H1 (cell line): Measurements from ENCODE around the gene EVPLL. TPM values are rescaled to one million over a fixed set of nuclear protein-coding genes. Genes with fewer than 3 reads are reported as not detected.
"Not testable (repeated sequence)": the region's sequence is repeated elsewhere in the genome, so short reads cannot be mapped to it uniquely, and the experiment has no call there.

Source experiments
- CTCF ChIA-PET: fragments of 300-600 bp; sonication (Branson Sonifier 250); formaldehyde crosslinking; loops from one replicate; lab custom pipeline; 2021; ENCODE audit not compliant: partially characterized antibody; lab: Charles Lee
- POLR2A ChIA-PET: fragments of 300-600 bp; sonication (Branson Sonifier 250); formaldehyde crosslinking; loops from one replicate; lab custom pipeline; 2021; ENCODE audit warnings: inconsistent platforms; ENCODE audit not compliant: partially characterized antibody; lab: Charles Lee
- DNase-seq, 2 experiments: peaks; one replicate each; pipeline versions ENCODE4 v3.0.0 to v3.0.0-alpha.2; 2010 to 2022; ENCODE audit warnings: low spot score in 2 of 2, low read depth in 1 of 2, mixed read lengths in 1 of 2
- FAIRE-seq: peaks from 2 replicates; lab custom pipeline; 2011; peaks lifted over from hg19 to GRCh38; lab: Jason Lieb, UNC
- H2AFZ ChIP-seq: 2 replicates; pipeline ENCODE4 v1.8.1; 2012; ENCODE audit warnings: low read length, inconsistent platforms
- H2AK5ac ChIP-seq: 2 replicates; pipeline ENCODE4 v1.6.1; 2013; ENCODE audit warnings: low read depth, low read length
- H2BK120ac ChIP-seq: replicated peaks from 2 replicates; pipeline ENCODE3; 2013; ENCODE audit warnings: low read depth, low read length, inconsistent platforms
- H2BK12ac ChIP-seq: 2 replicates; pipeline ENCODE4 v1.6.1; 2013; ENCODE audit warnings: low read depth, low read length
- H2BK15ac ChIP-seq: 2 replicates; pipeline ENCODE4 v1.6.1; 2013; ENCODE audit warnings: low read length
- H2BK20ac ChIP-seq: 2 replicates; pipeline ENCODE4 v1.6.1; 2013; ENCODE audit warnings: low read length
- H2BK5ac ChIP-seq: 2 replicates; pipeline ENCODE4 v1.6.1; 2013; ENCODE audit warnings: low read depth, low read length
- H3K14ac ChIP-seq: 2 replicates; pipeline ENCODE4 v1.6.1; 2013; ENCODE audit warnings: inconsistent platforms; ENCODE audit not compliant: insufficient read length
- H3K18ac ChIP-seq: 2 replicates; pipeline ENCODE4 v1.6.1; 2013; ENCODE audit warnings: low read length; ENCODE audit errors: extremely low read depth
- H3K23ac ChIP-seq: 2 replicates; pipeline ENCODE4 v1.6.1; 2013; ENCODE audit warnings: inconsistent platforms; ENCODE audit not compliant: insufficient read length
- H3K23me2 ChIP-seq: 2 replicates; pipeline ENCODE4 v1.6.1; 2013; ENCODE audit warnings: low read depth, low read length
- H3K27ac ChIP-seq: 2 replicates; pipeline ENCODE4 v1.6.1; 2011; ENCODE audit warnings: low read depth, low read length, inconsistent platforms
- H3K27me3 ChIP-seq, 4 experiments: replicated peaks in 1 of 4; 1 replicate in 1 of 4; 2 replicates in 3 of 4; pipeline versions ENCODE4 v1.6.1 to v1.8.1; 2011 to 2013; ENCODE audit warnings: low read length in 3 of 4, mild to moderate bottlenecking in 3 of 4, inconsistent platforms in 2 of 4, mixed read lengths in 2 of 4, moderate library complexity in 1 of 4; ENCODE audit not compliant: control insufficient read depth in 3 of 4, insufficient read depth in 3 of 4; ENCODE audit errors: extremely low read depth in 1 of 4
- H3K36me3 ChIP-seq, 4 experiments: 2 replicates each; pipeline versions ENCODE4 v1.6.1 to v1.8.1; 2011 to 2013; ENCODE audit warnings: mild to moderate bottlenecking in 4 of 4, low read length in 3 of 4, moderate library complexity in 2 of 4, control low read depth in 1 of 4, inconsistent platforms in 1 of 4; ENCODE audit not compliant: insufficient read depth in 4 of 4, control insufficient read depth in 2 of 4
- H3K4ac ChIP-seq: replicated peaks from 2 replicates; pipeline ENCODE3; 2013; ENCODE audit warnings: low read length, low read depth, mixed read lengths, inconsistent platforms; ENCODE audit not compliant: insufficient read length
- H3K4me1 ChIP-seq, 4 experiments: replicated peaks in 1 of 4; 1 replicate in 1 of 4; 2 replicates in 3 of 4; pipeline versions ENCODE4 v1.6.1 to v1.8.1; 2011 to 2013; ENCODE audit warnings: low read length in 3 of 4, inconsistent platforms in 2 of 4, mixed read lengths in 1 of 4; ENCODE audit not compliant: insufficient read depth in 4 of 4, control insufficient read depth in 3 of 4
- H3K4me2 ChIP-seq, 2 experiments: 2 replicates each; pipeline versions ENCODE4 v1.6.1 to v1.8.1; 2011 to 2013; ENCODE audit warnings: low read depth in 2 of 2, low read length in 2 of 2, control low read depth in 1 of 2, inconsistent platforms in 1 of 2, mild to moderate bottlenecking in 1 of 2; ENCODE audit not compliant: insufficient read depth in 1 of 2
- H3K4me3 ChIP-seq, 4 experiments: fragments of 200-600, 300-600 bp in 1 of 4; sonication (generic), shearing (Covaris generic), sonication (Bioruptor Twin) in 1 of 4; 2 replicates each; pipeline versions ENCODE4 v1.5.1 to v1.8.1; 2011 to 2016; ENCODE audit warnings: low read length in 4 of 4, low read depth in 3 of 4, control low read depth in 2 of 4, inconsistent platforms in 2 of 4, mild to moderate bottlenecking in 2 of 4, mixed read lengths in 1 of 4, moderate library complexity in 1 of 4; ENCODE audit not compliant: insufficient read depth in 2 of 4; ENCODE audit errors: extremely low read depth in 1 of 4
- H3K56ac ChIP-seq: replicated peaks from 2 replicates; pipeline ENCODE3; 2013; ENCODE audit warnings: low read depth, mild to moderate bottlenecking, mixed read lengths, low read length, inconsistent platforms; ENCODE audit not compliant: insufficient read length
- H3K79me1 ChIP-seq: 2 replicates; pipeline ENCODE4 v1.6.1; 2013; ENCODE audit warnings: low read depth, low read length, control low read depth
- H3K79me2 ChIP-seq, 2 experiments: 2 replicates each; pipeline versions ENCODE4 v1.6.1 to v1.8.1; 2012 to 2013; ENCODE audit warnings: low read length in 2 of 2, mild to moderate bottlenecking in 2 of 2, inconsistent platforms in 1 of 2; ENCODE audit not compliant: insufficient read depth in 2 of 2, control insufficient read depth in 1 of 2
- H3K9ac ChIP-seq, 4 experiments: replicated peaks in 1 of 4; 1 replicate in 1 of 4; 2 replicates in 3 of 4; pipeline versions ENCODE4 v1.6.1 to v1.8.1; 2011 to 2013; ENCODE audit warnings: low read depth in 3 of 4, low read length in 3 of 4, control low read depth in 2 of 4, mild to moderate bottlenecking in 2 of 4, moderate library complexity in 2 of 4, inconsistent platforms in 1 of 4; ENCODE audit errors: extremely low read depth in 1 of 4
- H3K9me3 ChIP-seq, 2 experiments: 2 replicates each; pipeline versions ENCODE4 v1.6.1 to v1.8.1; 2012 to 2013; ENCODE audit warnings: mild to moderate bottlenecking in 2 of 2, moderate library complexity in 2 of 2, control low read depth in 1 of 2, inconsistent platforms in 1 of 2, low read depth in 1 of 2, low read length in 1 of 2, mixed read lengths in 1 of 2; ENCODE audit not compliant: insufficient read depth in 2 of 2
- H4K20me1 ChIP-seq, 2 experiments: replicated peaks in 1 of 2; 2 replicates each; pipeline versions ENCODE3 to v1.8.1; 2011 to 2013; ENCODE audit warnings: inconsistent platforms in 2 of 2, low read length in 2 of 2, mild to moderate bottlenecking in 1 of 2; ENCODE audit not compliant: insufficient read depth in 2 of 2, control insufficient read depth in 1 of 2
- H4K5ac ChIP-seq: 2 replicates; pipeline ENCODE4 v1.6.1; 2013; ENCODE audit warnings: low read length, low read depth, mixed read lengths, inconsistent platforms; ENCODE audit not compliant: insufficient read length
- H4K8ac ChIP-seq: 2 replicates; pipeline ENCODE4 v1.8.0; 2013; ENCODE audit warnings: mild to moderate bottlenecking, moderate library complexity, low read length, inconsistent platforms; ENCODE audit not compliant: insufficient read depth; ENCODE audit errors: extremely low read depth
- H4K91ac ChIP-seq: replicated peaks from 2 replicates; pipeline ENCODE3; 2013; ENCODE audit warnings: low read length, mixed read lengths, inconsistent platforms; ENCODE audit not compliant: insufficient read length
- ASH2L ChIP-seq: fragments of 200-600, 300-600 bp; sonication (generic); IDR thresholded peaks from one replicate; pipeline ENCODE4 v1.7.1; 2017; ENCODE audit warnings: low read length
- EGR1 ChIP-seq: IDR thresholded peaks from 2 replicates; pipeline ENCODE4 v1.6.1; 2011; ENCODE audit warnings: low read depth, low read length, borderline replicate concordance
- MAX ChIP-seq: IDR thresholded peaks from 2 replicates; pipeline ENCODE4 v1.6.1; 2012; ENCODE audit warnings: inconsistent platforms
- POLR2A ChIP-seq, 2 experiments: IDR thresholded peaks; 1 replicate in 1 of 2; 2 replicates in 1 of 2; pipeline ENCODE4 v1.6.1; 2011; ENCODE audit warnings: low read depth in 2 of 2, low read length in 2 of 2, mild to moderate bottlenecking in 2 of 2; ENCODE audit errors: control extremely low read depth in 1 of 2
- POLR2AphosphoS5 ChIP-seq: IDR thresholded peaks from 2 replicates; pipeline ENCODE4 v1.6.1; 2011; ENCODE audit warnings: low read depth, low read length
- SIN3A ChIP-seq, 2 experiments: IDR thresholded peaks in 1 of 2; conservative IDR thresholded peaks in 1 of 2; 2 replicates each; pipeline ENCODE4 v1.6.1; 2011 to 2012; ENCODE audit warnings: low read length in 2 of 2, improper control_type of control experiment in 1 of 2, low read depth in 1 of 2, mild to moderate bottlenecking in 1 of 2
- whole genome bisulfite sequencing, 2 experiments: shearing (Covaris generic) in 1 of 2; methylation state at CpG; one replicate each; pipeline versions ENCODE4 v1.1.6 to v1.1.7; 2013 to 2015; ENCODE audit warnings: low lambda C conversion rate in 2 of 2, mixed read lengths in 2 of 2, inconsistent platforms in 1 of 2, low coverage in 1 of 2, missing lambda C conversion rate in 1 of 2; ENCODE audit not compliant: insufficient replicate concordance in 2 of 2, insufficient coverage in 1 of 2, insufficient read length in 1 of 2; ENCODE audit errors: extremely low coverage in 1 of 2, missing lambda C conversion rate in 1 of 2; 5-methylcytosine and 5-hydroxymethylcytosine counted together
- polyA plus RNA-seq, 7 experiments: library from polyadenylated mRNA; depleted of rRNA in 3 of 7; stranded (reverse) in 5 of 7; unstranded in 2 of 7; fragments of >200 nt in 5 of 7; fragments of 200-250 nt in 2 of 7; gene quantifications; 1 replicate in 5 of 7; 2 replicates in 1 of 7; 4 replicates in 1 of 7; pipeline versions ENCODE4 v1.2.1 to v1.2.3, GENCODE V29; 2011 to 2013; ENCODE audit warnings: missing spikeins in 2 of 7, mixed read lengths in 2 of 7
- total RNA-seq: library from RNA; stranded (reverse); fragmentation: NEBNext Ultra II Directional; extraction: Animal tissue kit (Norgen Biotek cat#: 25700); gene quantifications from 2 replicates; pipeline ENCODE4 v1.2.1, GENCODE V29; 2021

Gene EVPLL
- total and polyA plus RNA-seq, 2 of the 8 experiments (the other 6 are each of a cell fraction or from before 2014, with no cell fraction given) = 0.06 TPM; not detected in 1

GRCh38 chr17:18410736-18411135 lies 33.2 kb downstream of the EVPLL start:
- H3K9me3 ChIP-seq, H3K56ac ChIP-seq, H2BK15ac ChIP-seq, H3K4me1 ChIP-seq, H3K23ac ChIP-seq, H2AFZ ChIP-seq, H2AK5ac ChIP-seq, H3K4ac ChIP-seq, CTCF ChIA-PET, H3K23me2 ChIP-seq, H2BK120ac ChIP-seq, POLR2A ChIA-PET, H4K20me1 ChIP-seq, FAIRE-seq, H3K27me3 ChIP-seq, H3K79me2 ChIP-seq, H3K27ac ChIP-seq, H2BK20ac ChIP-seq, H4K91ac ChIP-seq, H4K5ac ChIP-seq, H3K36me3 ChIP-seq, H2BK12ac ChIP-seq, H4K8ac ChIP-seq, H3K79me1 ChIP-seq: not testable (repeated sequence)
- DNase-seq = peak; percentile 9 to 66
- TF ChIP-seq POLR2A (IDR thresholded peaks at IDR 0.05; ENCODE audit: control extremely low read depth in 1 of 2, low read depth in 2 of 2, low read length in 2 of 2) (peak in 1 of 2 experiments; percentile 37; a peak in 1 of 3 replicates), SIN3A (conservative IDR thresholded peaks at IDR 0.05 in 1 of 2, IDR thresholded peaks at IDR 0.05 in 1 of 2; ENCODE audit: low read depth in 1 of 2, low read length in 2 of 2) (0 out of 4 replicates have a peak, but pooled peaks of 1 of the 2 experiments have one; percentile 49), ASH2L (peak; percentile 40), POLR2AphosphoS5 (peak; percentile 59; the same call in 1 of the 2 replicates), MAX (0 out of 2 replicates have a peak, but pooled peaks have one; percentile 20), EGR1 (peak; percentile 62; the same call in 1 of the 2 replicates)
- whole genome bisulfite sequencing, 2 experiments = 0% methylated on average over 4 of the region's 11 CpGs; no CpG with 5 or more reads in 1 of the 2 experiments
- peak overlapping the region; percentile 80 for H3K14ac ChIP-seq
- 0 out of 2 replicates have a peak overlapping the region, but pooled peaks have one; percentile 83 for H2BK5ac ChIP-seq
- H3K18ac ChIP-seq = peak overlapping the region; percentile 48; the same call in 1 of the 2 replicates
- peak overlapping the region in 3 of 4 experiments; percentile 38 to 77 (median 56); a peak in 5 of 7 replicates for H3K9ac ChIP-seq
- H3K4me2 ChIP-seq = peak overlapping the region; percentile 64 to 76
- peak overlapping the region; percentile 38 to 82 (median 65); a peak in 7 of 8 replicates for H3K4me3 ChIP-seq
